ENCODE measurements around the gene CDK8.

- TF ChIP-seq CTCF (IDR thresholded peaks at IDR 0.05; ENCODE audit: low read depth, low read length, poor library complexity, severe bottlenecking): no peak
- no peak for TF ChIP-seq EZH2phosphoT487 (IDR thresholded peaks at IDR 0.05; ENCODE audit: borderline replicate concordance, low read length)
These were observed 31.3 kb upstream of the CDK8 start for GRCh38 chr13:26222520-26223046.
